HG02885 (cell line): ENCODE measurements around the gene PIM3.
"Not testable (repeated sequence)": the region's sequence is repeated elsewhere in the genome, so short reads cannot be mapped to it uniquely, and the experiment has no call there.

ENCODE experiments used
- ATAC-seq: cut with Tn5 transposase; IDR thresholded peaks from one replicate; pipeline ENCODE4 v1.9.1; 2021; ENCODE audit warnings: mild to moderate bottlenecking; ENCODE audit not compliant: unreplicated experiment, poor library complexity

PIM3 gene

DNA sequence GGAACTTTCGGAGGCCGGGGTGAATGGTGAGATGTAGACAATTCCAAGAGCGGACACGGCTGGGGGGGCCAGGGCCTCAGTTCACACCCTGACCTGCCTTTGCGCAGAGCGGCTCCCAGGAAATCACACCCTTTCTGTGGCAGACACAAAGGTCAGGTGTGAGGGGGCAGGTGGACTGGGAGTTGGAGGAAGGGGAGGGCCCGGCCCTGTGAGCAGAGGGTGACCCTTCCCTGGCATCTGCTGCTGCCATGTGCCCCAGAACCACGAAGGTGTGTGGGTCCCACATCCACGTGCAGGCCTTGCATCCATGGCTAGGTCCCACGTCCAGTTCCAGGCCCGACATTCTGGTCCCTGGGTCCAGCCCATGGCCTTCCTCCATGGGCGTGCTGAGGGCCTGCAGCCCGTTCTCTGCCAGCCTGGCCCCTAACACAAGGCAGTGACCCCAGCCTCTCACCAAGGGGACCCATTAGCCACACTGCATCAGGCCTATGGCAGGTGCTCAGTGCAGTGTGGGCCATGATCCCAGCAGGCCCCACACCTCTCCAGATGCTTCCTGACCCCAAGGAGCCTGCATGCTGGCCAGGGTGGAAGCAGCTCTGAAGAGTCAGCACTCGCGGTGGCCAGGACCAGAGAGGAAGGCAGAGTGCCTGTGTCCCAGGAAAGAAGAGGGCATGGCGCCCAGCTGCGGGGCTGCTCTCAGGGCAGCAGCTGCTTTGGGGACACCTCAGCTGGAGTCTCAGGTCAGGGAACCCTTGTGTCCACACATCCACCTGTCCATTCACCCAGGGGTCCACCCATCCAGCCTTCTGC is 18.9 kb upstream of the PIM3 start:
- no peak for ATAC-seq

DNA sequence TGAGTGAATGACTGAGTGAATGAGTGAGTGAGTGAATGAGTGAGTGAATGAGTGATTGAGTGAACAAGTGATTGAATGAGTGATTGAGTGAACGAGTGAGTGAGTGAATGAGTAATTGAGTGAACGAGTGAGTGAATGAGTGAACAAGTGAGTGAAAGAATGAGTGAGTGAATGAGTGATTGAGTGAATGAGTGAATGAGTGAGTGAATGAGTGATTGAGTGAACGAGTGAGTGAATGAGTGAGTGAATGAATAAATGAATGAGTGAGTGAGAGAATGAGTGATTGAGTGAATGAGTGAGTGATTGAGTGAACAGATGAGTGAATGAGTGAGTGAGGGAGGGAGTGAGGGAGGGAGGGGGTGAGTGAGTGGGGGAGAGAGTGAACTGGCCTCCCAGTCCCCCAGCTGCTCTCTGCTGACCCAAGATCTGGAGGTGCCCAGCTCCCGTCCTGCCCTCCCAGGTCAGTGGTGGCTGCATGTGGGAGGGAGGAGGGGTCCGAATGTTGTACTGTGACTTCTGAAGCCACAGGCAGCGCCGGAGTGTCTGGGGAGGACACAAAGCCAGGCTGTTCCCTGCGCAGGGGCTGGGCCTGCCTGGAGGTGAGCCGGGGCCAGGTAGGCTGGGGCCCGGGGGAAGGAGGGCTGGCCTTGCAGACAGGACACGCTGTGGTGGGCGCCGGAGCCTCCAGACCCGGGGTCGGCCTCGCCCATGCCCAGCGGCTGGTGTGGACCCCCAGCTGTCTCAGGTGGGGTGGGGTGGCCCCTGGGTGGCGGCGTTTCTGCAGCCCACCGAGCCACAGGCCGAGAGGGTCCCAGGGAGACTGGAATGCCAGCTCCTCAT is 17.8 kb upstream of the PIM3 start:
- no peak for ATAC-seq

DNA sequence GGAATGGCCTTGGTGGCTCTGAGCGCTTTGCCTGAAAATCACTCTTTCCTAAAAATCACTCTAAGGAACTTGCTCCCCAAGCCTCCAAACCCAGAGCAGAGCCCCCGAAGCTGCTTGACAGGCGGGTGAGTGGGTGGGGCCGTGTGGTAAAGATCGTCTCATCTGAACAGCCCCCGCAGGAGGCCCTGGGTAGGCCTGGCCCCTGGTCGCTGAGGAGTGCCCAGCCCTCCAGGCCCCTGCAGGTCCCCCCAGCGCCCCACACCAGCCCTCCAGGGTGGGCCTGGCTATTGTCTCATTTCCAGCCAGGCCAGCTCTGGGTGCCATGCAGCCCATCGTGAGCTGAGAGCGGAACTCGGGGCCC is 17.2 kb upstream of the PIM3 start:
- ATAC-seq: no peak

DNA sequence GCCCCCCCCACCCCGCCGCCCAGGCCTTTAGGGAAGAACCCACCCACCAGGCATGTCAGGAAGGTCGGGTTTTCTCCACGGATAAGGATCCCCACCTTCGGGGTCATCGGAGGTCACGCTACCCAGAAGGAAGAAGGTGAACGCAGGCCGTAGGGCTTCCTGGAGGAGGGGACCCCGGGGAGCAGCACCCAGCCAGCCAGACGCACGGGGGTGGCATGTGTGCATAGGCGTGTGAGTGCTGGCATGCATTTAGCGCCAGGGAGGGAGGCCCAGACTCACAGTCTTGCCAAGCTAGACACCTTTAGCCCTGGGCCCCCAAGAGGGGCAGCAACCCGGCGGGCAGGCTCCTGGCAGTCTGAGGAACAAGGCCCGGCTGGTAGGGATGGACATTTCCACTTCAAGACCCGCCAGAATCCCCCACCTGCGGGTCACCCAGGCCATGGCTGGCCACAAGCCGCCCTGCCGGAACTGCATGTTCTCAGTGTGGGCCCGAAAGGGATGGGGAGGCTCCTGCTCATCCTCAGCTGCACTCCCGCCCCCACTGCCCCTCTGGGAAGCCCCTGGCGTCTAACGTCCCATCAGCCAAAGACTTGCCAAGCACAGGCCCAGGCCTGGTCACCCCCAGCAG is 16.7 kb upstream of the PIM3 start:
- no peak for ATAC-seq

DNA sequence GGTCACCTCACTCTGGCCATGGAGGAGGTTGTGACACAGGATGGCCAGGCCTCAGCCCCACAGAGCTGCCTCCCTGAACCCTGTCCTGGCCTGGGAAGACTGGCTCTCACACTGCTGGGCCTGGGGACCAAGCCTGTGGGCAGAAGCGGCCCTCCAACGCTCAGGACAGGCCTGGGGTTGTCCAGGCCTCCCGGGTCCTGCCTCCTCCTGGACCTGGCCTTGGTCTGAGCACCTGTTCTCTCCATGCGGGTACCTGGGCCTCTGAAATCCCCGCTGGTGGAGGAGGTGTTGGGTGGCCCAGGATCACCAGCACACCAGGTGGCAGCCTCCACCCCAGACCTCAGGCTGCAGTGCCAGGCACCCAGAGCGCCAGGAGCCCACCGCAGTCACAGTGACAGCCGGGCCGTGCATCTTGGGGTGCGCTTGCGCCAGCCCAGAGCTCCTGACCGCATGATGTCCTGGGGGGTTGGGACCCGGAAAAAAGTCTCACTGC is 16.1 kb upstream of the PIM3 start:
- no peak for ATAC-seq

DNA sequence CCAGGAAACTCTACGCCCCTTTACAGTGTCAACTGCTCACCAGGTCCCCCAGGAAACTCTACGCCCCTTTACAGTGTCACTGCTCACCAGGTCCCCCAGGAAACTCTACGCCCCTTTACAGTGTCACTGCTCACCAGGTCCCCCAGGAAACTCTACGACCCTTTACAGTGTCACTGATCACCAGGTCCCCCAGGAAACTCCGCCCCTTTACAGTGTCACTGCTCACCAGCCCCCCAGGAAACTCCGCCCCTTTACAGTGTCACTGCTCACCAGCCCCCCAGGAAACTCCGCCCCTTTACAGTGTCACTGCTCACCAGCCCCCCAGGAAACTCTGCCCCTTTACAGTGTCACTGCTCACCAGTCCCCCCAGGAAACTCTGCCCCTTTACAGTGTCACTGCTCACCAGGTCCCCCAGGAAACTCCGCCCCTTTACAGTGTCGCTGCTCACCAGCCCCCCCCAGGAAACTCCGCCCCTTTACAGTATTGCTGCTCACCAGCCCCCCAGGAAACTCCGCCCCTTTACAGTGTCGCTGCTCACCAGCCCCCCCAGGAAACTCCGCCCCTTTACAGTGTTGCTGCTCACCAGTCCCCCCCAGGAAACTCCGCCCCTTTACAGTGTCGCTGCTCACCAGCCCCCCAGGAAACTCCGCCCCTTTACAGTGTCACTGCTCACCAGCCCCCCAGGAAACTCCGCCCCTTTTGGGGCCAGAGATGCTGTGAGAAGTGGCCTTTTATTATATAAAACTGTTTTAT is 15.4 kb upstream of the PIM3 start:
- not testable (repeated sequence) for ATAC-seq

DNA sequence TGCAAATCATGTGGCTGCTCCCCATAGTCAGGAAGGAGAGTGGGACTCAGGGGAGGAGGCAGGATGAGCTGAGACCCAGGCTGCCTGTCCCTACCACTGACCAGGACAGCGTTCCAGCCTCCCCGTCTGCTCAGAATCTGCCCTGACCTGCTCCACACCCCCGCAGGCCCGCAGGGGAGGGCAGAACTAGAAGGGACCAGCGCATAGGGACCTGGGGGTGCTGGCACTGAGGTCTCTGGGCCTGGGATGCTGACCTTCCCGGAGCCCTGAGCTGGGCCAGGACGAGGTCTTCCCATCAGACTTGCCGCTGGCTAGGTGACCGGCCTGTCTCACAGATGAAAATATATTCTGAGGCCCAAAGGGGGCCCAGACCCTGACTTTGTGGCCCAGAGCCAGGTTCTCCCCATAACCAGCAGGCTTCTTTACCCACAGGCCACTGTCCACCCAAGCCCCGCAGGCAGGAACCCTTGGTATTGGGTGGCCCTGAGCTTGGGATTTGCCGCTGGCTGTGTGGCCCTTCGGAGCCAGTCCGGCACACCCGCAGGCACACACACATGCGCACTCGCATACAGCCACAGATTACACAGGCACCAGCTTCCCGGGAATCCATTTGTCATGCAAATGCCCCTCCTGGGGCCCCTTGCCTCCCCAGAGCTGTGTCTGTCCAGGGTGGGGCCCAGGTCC is 13.8 kb upstream of the PIM3 start:
- no peak for ATAC-seq

DNA sequence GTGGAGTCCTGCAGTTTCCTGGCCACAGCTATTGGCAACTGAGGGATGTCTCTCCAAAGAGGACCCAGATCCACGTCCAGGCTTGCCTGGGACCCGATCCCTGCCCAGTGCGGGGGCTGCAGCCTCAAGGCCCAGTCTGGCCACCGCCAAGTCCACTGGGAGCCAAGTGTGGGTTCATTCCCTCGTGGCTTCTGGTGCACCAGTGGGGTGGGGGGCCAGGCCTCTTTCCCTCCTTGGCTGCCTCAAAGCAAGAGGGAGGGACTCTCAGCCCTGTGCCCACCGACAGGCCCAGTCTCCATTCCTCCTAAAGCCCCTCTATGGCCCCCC is 13.3 kb upstream of the PIM3 start:
- ATAC-seq: no peak

DNA sequence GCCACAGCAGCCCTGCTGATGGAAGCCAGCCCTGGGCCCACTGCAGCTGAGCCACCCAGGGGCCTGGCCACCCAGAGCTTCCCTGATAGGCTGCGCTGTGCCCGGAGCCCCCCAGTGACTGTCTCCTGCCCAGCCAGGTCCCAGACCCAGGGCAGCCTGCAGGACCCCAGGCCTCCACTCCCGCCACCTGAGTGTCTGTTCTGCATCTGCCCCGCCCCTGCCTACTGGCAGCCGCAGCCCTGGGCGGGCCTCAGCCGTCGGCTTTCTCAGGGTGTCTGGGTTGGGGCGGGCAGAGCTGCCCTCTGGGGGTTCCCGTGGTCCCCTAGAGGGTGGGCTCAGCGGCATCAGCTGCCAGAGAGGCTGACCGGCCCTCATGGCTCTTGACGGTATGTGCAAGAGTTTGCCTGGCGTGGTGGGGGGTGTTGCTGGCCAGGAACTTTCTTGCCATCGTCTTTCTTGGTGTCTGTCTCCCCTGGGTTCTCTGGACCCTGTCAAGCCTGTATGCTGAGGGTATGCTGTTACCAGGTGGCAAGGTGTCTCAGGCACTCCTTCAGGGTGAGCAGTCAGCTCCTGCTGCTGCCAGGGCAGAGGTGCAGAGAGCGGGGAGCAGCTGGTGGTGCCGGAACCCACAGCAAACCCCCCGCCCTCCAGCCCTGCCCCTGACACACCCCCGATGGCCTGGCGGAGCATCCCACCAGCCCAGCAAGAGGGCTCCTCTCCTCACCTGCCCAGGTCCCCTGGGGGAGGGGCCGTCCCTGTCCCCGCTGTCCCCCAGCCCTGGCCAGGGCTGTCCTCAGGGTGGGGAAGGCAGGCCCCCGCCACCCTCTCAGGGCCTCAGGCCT is 12.2 kb upstream of the PIM3 start:
- ATAC-seq: no peak

DNA sequence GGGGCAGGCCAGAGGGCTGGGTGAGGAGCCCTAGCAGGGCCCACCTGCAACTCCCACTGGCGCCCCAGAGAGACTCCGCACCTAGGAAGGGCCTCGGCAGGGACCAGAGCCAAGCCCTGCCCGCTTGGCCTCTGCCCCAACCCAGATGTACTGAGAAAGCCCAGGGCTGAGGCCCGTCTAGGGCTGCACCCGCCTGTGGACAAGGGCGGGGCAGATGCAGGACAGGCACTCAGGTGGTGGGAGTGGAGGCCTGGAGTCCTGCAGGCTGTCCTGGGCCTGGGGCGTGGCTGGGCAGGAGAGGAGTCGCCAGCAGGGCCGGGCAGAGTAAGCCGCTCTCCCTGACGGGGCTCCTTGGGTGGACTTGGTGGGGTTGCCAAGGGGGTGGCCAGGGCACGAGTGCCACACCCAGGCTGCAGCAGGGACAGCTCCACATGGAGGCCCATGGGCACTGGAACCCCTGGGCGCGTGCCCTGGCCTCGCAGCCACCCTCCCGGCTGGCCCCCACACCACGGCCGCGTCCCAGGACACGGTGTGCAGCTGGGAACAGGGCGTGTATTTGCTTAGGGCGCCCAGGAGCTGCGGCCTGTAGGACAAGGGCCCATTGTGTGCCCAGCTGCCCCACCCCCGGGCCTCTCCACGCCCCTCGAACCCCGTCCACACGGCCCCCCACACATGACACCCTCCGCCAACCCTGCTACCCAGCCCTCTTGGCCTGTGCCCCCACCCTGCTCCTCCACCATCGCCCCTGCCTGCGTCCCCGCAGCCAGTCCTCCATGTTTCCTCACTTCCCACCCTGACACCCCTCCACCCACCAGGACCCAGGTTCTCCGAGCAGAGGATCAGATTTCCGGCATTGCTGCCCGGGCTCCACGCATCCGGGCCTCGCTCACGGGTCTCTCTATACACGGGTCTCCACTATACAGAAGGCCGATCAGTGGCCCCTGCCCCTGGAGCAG is 11.3 kb upstream of the PIM3 start:
- ATAC-seq: no peak

DNA sequence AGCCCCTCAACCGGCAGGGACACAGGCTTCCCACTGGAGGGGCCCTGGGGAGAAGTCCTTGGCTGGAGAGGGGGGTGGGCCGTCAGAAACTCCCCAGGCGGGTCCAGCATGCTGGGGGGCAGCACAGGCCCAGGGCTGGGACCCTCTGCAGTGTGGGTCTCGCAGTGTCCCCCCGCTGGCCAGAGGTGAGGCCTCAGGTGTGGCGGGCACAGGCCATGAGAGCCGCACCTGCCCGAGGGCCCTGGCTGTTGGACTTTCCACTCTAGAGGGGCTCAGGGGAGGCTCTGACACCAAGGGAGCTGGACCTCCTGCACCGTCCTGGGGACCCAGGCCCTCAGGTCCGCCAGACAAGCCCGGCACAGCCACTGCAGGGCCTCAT is 10.7 kb upstream of the PIM3 start:
- no peak for ATAC-seq

DNA sequence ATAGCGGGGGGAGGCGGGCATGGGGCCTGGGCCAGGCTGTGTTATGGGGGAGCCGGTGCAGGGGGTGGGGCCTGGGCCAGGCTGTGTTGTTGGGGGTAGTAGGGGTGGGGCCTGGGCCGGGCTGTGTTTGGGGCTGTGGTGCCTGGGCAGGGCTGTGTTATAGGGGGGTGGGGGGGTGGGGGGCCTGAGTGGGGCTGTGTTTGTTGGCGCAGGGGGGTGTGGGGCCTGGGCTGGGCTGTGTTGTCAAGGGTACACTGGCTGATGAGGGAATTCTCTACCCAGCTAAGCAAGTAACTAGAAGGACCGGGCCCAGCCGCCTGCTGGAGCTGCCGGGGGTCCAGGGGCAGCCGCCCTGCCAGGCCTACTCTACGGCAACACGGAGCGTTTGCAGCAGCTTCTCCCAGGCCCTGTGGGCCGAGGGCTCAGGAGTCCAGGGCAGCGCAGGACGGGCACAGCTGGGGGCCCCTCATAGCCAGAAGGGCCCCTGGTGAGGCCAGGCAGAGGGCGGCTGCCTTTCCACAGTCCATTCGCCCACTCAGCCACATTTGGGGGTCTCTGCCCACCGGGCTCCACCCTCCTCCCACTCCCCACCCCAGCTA is 10.1 kb upstream of the PIM3 start:
- no peak for ATAC-seq

DNA sequence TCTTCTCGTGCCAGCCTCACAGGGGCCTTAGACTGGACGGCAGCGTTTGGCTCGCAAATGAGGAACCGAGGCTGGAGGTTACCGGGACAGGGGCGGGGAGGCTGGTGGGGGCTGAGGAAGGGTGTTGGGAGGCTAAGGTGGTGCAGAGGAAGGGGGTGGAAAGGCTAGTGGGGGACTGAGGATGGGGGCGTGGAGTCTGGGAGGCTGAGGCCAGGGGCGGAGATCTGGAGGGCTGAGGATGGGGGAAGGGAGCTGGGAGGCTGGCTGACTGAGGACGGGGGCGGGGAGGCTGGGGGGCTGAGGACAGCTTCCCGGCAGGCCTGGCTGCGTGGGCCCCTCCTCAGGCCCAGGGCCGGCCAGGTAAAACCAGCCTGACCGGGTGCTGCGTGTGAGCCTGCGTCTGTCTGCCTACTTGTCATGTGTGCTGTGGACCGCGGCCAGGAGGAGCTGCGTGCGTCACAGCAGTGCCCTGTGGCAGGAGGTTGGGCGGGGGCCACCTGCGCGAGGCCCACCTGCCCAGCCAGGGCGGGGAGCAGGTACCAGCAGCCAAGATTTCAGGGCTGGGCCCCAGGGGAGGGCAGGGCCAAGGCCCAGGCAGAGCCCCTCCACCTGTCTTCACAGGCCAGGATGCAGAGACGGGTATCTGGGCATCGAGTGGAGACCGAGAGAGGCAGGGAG is 9.4 kb upstream of the PIM3 start:
- no peak for ATAC-seq

DNA sequence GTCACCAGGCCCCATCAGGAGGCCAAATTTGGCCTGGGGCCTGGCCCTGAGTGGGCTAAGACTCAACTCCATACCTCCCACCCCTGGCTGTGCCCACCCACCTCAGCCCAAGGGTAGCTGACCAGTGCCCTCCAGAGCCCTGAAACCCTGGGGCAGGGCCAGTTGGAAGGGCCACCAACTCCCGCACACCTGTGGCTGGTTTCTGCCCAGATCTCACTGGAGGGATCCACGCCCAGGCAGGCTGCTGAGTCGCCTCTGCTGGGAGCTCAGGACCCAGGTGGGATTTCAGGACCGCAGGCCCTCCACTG is 8.9 kb upstream of the PIM3 start:
- no peak for ATAC-seq

DNA sequence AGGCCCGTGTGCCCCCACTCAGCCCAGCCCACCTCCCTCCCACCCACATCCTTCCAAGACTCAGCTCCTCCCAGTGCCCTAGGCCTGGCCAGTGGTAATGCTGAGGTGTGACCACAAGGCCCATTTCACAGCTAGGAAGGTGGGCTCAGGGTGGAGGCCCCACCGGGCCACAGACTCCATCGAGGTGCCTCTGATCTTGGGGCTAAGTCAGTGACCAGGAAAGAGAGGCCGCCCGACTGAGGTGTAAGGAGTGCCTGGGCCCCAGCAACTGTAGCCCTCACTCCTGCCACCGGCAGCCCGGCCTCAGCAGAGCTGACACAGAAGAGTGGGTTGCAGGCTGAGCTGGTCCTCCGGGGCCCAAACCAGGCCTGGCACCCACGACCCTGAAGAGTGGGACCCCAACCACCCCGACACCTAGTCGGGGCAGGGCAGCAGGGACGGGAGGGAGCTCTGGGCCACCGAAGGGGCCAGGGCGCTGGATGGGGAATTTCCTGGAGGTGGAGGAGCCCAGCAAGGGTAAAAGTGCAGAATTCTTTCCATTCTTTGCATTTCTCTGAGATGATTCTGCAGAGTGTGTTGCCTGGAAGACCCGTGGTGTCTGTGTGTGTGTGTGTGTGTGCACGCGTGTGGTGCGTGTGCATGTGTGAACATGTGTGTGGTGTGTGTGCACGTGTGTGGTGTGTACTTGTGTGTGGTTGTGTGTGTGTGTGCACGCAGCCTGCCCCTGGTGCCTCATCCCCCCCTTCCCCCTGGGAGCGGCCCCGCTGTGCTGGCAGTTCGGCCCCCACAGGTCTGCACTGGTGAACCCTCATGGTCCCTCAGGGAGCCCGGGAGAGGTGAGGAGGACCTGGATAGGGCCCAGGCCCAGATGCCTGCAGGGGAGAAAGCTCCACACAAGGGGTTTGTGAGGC is 8.3 kb upstream of the PIM3 start:
- no peak for ATAC-seq

DNA sequence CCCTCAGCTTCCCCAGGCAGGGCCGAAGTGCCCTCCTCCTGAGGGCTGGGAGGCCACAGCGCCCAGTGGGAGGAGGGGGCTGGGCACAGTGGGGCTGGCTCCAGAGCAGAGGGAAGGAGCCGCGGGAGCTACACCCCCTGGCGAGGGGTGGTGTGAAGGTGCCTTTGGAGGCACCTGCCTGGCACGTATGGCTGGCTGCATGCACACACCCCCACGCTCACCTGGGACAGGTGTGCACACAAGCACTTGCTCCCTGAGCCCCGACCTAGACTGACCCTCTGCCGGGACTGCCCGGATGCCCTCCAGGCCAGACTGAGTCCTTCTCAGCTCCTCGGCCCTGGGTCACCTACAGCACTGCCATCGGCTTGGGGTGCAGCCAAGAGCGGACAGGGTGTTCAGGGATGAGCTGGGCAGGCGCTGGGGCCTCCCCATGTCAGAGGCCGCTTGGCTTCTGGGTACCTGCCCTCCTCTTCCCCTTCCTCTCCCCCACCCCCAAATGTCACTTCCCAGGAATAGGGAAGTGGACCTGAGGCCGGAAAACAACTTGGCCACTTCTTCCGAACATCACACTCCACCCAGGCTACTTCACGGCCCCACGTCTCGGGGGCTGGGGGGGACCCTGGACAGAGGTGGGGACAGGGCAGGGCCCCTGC is 7.4 kb upstream of the PIM3 start:
- ATAC-seq: no peak
